HFFc6 (cell line): ENCODE results near the gene GRK2. TPM values are rescaled to one million over a fixed set of nuclear protein-coding genes. Genes with fewer than 3 reads are reported as not detected.

ENCODE experiments used
- DNase-seq: peaks from one replicate; pipeline ENCODE4 v3.0.0-alpha.2; 2018
- H3K27ac Mint-ChIP-seq: 2 replicates; pipeline ENCODE4 v1.8.0; 2020; ENCODE audit warnings: mild to moderate bottlenecking, mixed read lengths
- H3K27me3 Mint-ChIP-seq: 2 replicates; pipeline ENCODE4 v1.8.0; 2021; ENCODE audit warnings: mild to moderate bottlenecking, moderate library complexity, mixed read lengths; ENCODE audit not compliant: insufficient read depth
- H3K36me3 Mint-ChIP-seq: 2 replicates; pipeline ENCODE4 v1.8.0; 2021; ENCODE audit warnings: low read depth, mixed read lengths
- H3K4me1 Mint-ChIP-seq: 2 replicates; pipeline ENCODE4 v1.8.0; 2020; ENCODE audit warnings: low read depth, mixed read lengths
- H3K4me3 Mint-ChIP-seq: 2 replicates; pipeline ENCODE4 v1.8.0; 2020; ENCODE audit warnings: mild to moderate bottlenecking, moderate library complexity, mixed read lengths
- H3K9me3 Mint-ChIP-seq: 2 replicates; pipeline ENCODE4 v1.8.0; 2020; ENCODE audit warnings: mild to moderate bottlenecking, mixed read lengths
- CTCF ChIP-seq: fragments of 200-600 bp; sonication (generic); IDR thresholded peaks from 2 replicates; pipeline ENCODE4 v1.5.0; 2021; ENCODE audit warnings: antibody characterized with exemption, mild to moderate bottlenecking
- total RNA-seq, 6 experiments: library from RNA; stranded (reverse); fragmentation: NEBNext Ultra II Directional; extraction: Animal tissue kit (Norgen Biotek cat#: 25700); gene quantifications; 2 replicates in 1 of 6; 3 replicates in 5 of 6; pipeline ENCODE4 v1.2.3, GENCODE V29; 2021

GRK2 gene
- total RNA-seq, 6 experiments from 2014 or later, result 26.2 to 35.5 (median 32.1) TPM

GRCh38 chr11:67306769-67307544, 40.7 kb downstream of the GRK2 start:
- Mint-ChIP-seq H3K9me3 (no peaks in the 10 kb centered on the region), H3K4me3 (no peak overlapping the region), H3K4me1 (peaks cover 5% of the 10 kb centered on the region; the same call in 1 of the 2 replicates), H3K27me3 (no peaks in the 10 kb centered on the region), H3K36me3 (no peaks in the 10 kb centered on the region; the same call in 1 of the 2 replicates), H3K27ac (no peak overlapping the region)
- no peak for TF ChIP-seq CTCF
- no peak for DNase-seq

GRCh38 chr11:67307545-67308001, 41.3 kb downstream of the GRK2 start:
- DNase-seq, result no peak
- H3K4me3 Mint-ChIP-seq, result no peak overlapping the region
- TF ChIP-seq CTCF, result no peak
- peaks cover 5% of the 10 kb centered on the region; the same call in 1 of the 2 replicates for H3K4me1 Mint-ChIP-seq
- H3K9me3 Mint-ChIP-seq, result no peaks in the 10 kb centered on the region
- H3K27ac Mint-ChIP-seq, result no peak overlapping the region
- H3K36me3 Mint-ChIP-seq, result no peaks in the 10 kb centered on the region; the same call in 1 of the 2 replicates
- H3K27me3 Mint-ChIP-seq, result no peaks in the 10 kb centered on the region

- no peak for TF ChIP-seq CTCF
- Mint-ChIP-seq H3K4me1 (0 out of 2 replicates have a peak, but pooled peaks cover 5% of the 10 kb centered on the region), H3K27ac (no peak overlapping the region), H3K9me3 (no peaks in the 10 kb centered on the region), H3K36me3 (no peaks in the 10 kb centered on the region; the same call in 1 of the 2 replicates), H3K27me3 (no peaks in the 10 kb centered on the region), H3K4me3 (no peak overlapping the region)
- no peak for DNase-seq
Measured at GRCh38 chr11:67308031-67308866, 42.0 kb downstream of the GRK2 start.

GRCh38 chr11:67309166-67309565, 42.9 kb downstream of the GRK2 start:
- Mint-ChIP-seq H3K4me1 (0 out of 2 replicates have a peak, but pooled peaks cover 5% of the 10 kb centered on the region), H3K4me3 (no peak overlapping the region), H3K27me3 (no peaks in the 10 kb centered on the region), H3K27ac (no peak overlapping the region), H3K36me3 (no peaks in the 10 kb centered on the region; the same call in 1 of the 2 replicates), H3K9me3 (no peaks in the 10 kb centered on the region)
- no peak for DNase-seq
- TF ChIP-seq CTCF, result no peak

GRCh38 chr11:67309661-67310061, 43.4 kb downstream of the GRK2 start:
- H3K4me1 Mint-ChIP-seq, result 0 out of 2 replicates have a peak, but pooled peaks cover 2% of the 10 kb centered on the region
- no peak for TF ChIP-seq CTCF
- DNase-seq, result no peak
- no peak overlapping the region for H3K27ac Mint-ChIP-seq
- H3K4me3 Mint-ChIP-seq, result no peak overlapping the region
- H3K9me3 Mint-ChIP-seq, result no peaks in the 10 kb centered on the region
- H3K36me3 Mint-ChIP-seq, result no peaks in the 10 kb centered on the region; the same call in 1 of the 2 replicates
- no peaks in the 10 kb centered on the region for H3K27me3 Mint-ChIP-seq
